SK-MEL-5 (cell line): ENCODE data around the gene ZRSR2. TPM values are rescaled to one million over a fixed set of nuclear protein-coding genes. Genes with fewer than 3 reads are reported as not detected.

Source experiments
- DNase-seq: peaks from one replicate; pipeline ENCODE4 v3.0.0-alpha.2; 2016; ENCODE audit warnings: low read depth, low spot score
- in situ Hi-C: cut with HindIII; loops from 2 replicates; pipeline ENCODE4 v1.10.0; 2016; ENCODE audit warnings: low sequenced_read_pairs, high pct_unique_total_duplicates, low pct_unique_long_range_greater_than_20kb
- total RNA-seq: library from RNA; depleted of rRNA; stranded (reverse); fragments of >200 nt; shearing (Covaris generic); gene quantifications from 2 replicates; pipeline ENCODE4 v1.2.3, GENCODE V29; 2014; rRNA removed

The ZRSR2 gene
- total RNA-seq, 1 experiment from 2014 or later = 3.8 TPM

DNA sequence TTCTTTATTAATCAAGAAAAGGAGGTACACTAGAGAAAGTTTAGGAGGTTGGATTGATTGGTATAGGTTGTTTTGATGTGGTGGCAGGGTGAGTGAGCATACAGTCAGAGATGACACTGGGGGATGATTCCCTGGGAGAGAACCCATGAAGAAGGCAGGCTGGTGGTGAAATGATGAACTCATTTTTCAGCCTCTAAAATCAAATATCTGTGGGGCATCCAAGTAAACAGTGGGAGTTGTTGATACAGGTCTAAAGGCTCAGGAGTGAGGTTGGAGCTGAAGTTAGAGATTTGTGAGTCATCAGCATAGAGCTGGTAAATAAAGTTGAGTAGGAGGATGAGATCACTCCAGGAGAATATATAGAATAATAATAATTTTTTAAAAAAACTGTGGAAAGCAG, 74.3 kb downstream of the ZRSR2 start:
- no peak for DNase-seq
- in situ Hi-C loops = no loop called here

GRCh38 chrX:15866147-15866546, 75.9 kb downstream of the ZRSR2 start:
- no peak for DNase-seq
- in situ Hi-C loops = no loop called here

DNA sequence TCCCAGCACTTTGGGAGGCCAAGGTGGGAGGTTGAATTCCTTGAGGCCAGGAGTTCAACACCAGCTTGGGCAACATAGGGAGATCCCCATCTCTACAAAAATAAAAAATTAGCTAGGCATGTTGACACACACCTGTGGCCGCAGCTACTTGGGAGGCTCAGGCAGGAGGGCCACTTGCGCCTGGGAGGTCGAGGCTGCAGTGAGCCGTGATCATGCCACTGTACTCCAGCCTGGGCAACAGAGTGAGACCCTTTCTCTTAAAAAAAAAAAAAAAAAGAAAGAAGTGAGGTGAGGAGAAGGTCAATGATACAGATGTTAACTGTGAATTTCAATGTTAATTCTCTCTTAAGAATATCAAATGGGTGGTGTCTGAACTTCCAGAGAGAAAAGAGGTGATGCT, 79.4 kb downstream of the ZRSR2 start:
- in situ Hi-C loops = no loop called here
- no peak for DNase-seq

GRCh38 chrX:15870310-15870709, 80.0 kb downstream of the ZRSR2 start:
- no peak for DNase-seq

More at GRCh38 chrX:15870310-15870709, 80.0 kb downstream of the ZRSR2 start:
- in situ Hi-C loops = no loop called here

Other genes starting within 250 kb of the ZRSR2 start
- 0.05 TPM in 1 of 2 replicates, not detected in the other for gene ACE2, start 189.5 kb upstream of the ZRSR2 start, total RNA-seq
- gene CLTRN, start 125.7 kb upstream of the ZRSR2 start, total RNA-seq = 0.85 and 1.3 TPM in 2 replicates
- gene CA5B, start 52.2 kb upstream of the ZRSR2 start, total RNA-seq = 3.0 and 6.0 TPM in 2 replicates
- gene AP1S2, start 64.3 kb downstream of the ZRSR2 start, total RNA-seq = 718 and 802 TPM in 2 replicates